Stimulated activated memory B cell treated with anti-CD40 and anti-IgM and Interleukin-4, amounts not matched to agents 10 μg/mL and 1 μg/mL and 100 μg/mL, for 72 hours (primary cell): ENCODE results near the gene KL.
A peak's percentile ranks its signal among the peaks of the same experiment; 100 is the strongest.

ENCODE experiments used
- ATAC-seq: fragments of 150-1000 bp; cut with Tn5 transposase; 2 replicates; pipeline ENCODE4 v1.10.0; 2021
- H3K27ac Mint-ChIP-seq: one replicate; pipeline ENCODE4 v1.8.0; 2022; ENCODE audit warnings: mild to moderate bottlenecking, mixed read lengths
- H3K27me3 Mint-ChIP-seq: one replicate; pipeline ENCODE4 v1.8.0; 2022; ENCODE audit warnings: mixed read lengths
- H3K36me3 Mint-ChIP-seq: one replicate; pipeline ENCODE4 v1.8.0; 2022; ENCODE audit warnings: mixed read lengths
- H3K4me1 Mint-ChIP-seq: one replicate; pipeline ENCODE4 v1.8.0; 2022; ENCODE audit warnings: mixed read lengths
- H3K4me3 Mint-ChIP-seq: one replicate; pipeline ENCODE4 v1.8.0; 2022; ENCODE audit warnings: mild to moderate bottlenecking, moderate library complexity, mixed read lengths
- H3K9me3 Mint-ChIP-seq: one replicate; pipeline ENCODE4 v1.8.0; 2022; ENCODE audit warnings: mixed read lengths

Gene KL

GRCh38 chr13:33100886-33101285 lies 84.7 kb downstream of the KL start:
- ATAC-seq = no peak
- H3K4me3 Mint-ChIP-seq = no peak overlapping the region
- peaks cover 6% of the 10 kb centered on the region for H3K9me3 Mint-ChIP-seq
- H3K27me3 Mint-ChIP-seq = peaks cover 6% of the 10 kb centered on the region
- no peak overlapping the region for H3K27ac Mint-ChIP-seq
- no peaks in the 10 kb centered on the region for H3K36me3 Mint-ChIP-seq
- peaks cover 8% of the 10 kb centered on the region for H3K4me1 Mint-ChIP-seq

GRCh38 chr13:33101835-33102234 lies 85.6 kb downstream of the KL start:
- H3K27ac Mint-ChIP-seq = no peak overlapping the region
- H3K36me3 Mint-ChIP-seq = no peaks in the 10 kb centered on the region
- H3K27me3 Mint-ChIP-seq = peaks cover 15% of the 10 kb centered on the region

GRCh38 chr13:33103457-33103856 lies 87.2 kb downstream of the KL start:
- peaks cover 6% of the 10 kb centered on the region for H3K9me3 Mint-ChIP-seq
- no peaks in the 10 kb centered on the region for H3K36me3 Mint-ChIP-seq
- H3K27me3 Mint-ChIP-seq = peaks cover 29% of the 10 kb centered on the region
- no peak overlapping the region for H3K4me3 Mint-ChIP-seq
- ATAC-seq = no peak
- peaks cover 24% of the 10 kb centered on the region for H3K4me1 Mint-ChIP-seq
- H3K27ac Mint-ChIP-seq = no peak overlapping the region

More at GRCh38 chr13:33101835-33102234, 85.6 kb downstream of the KL start:
- Mint-ChIP-seq H3K4me1 (peaks cover 17% of the 10 kb centered on the region), H3K4me3 (no peak overlapping the region), H3K9me3 (peaks cover 6% of the 10 kb centered on the region)
- no peak for ATAC-seq

GRCh38 chr13:33105387-33106005 lies 89.3 kb downstream of the KL start:
- H3K4me3 Mint-ChIP-seq = no peak overlapping the region
- H3K36me3 Mint-ChIP-seq = no peaks in the 10 kb centered on the region
- ATAC-seq = peak; percentile 58
- no peak overlapping the region for H3K27ac Mint-ChIP-seq
- H3K9me3 Mint-ChIP-seq = no peaks in the 10 kb centered on the region
- H3K27me3 Mint-ChIP-seq = peaks cover 33% of the 10 kb centered on the region
- peaks cover 39% of the 10 kb centered on the region for H3K4me1 Mint-ChIP-seq

GRCh38 chr13:33106656-33107360 lies 90.6 kb downstream of the KL start:
- Mint-ChIP-seq H3K4me3 (no peak overlapping the region), H3K36me3 (no peaks in the 10 kb centered on the region), H3K4me1 (peaks cover 50% of the 10 kb centered on the region), H3K27ac (no peak overlapping the region), H3K27me3 (peaks cover 33% of the 10 kb centered on the region), H3K9me3 (no peaks in the 10 kb centered on the region)
- ATAC-seq = peak; percentile 48

GRCh38 chr13:33107361-33107760 lies 91.1 kb downstream of the KL start:
- H3K4me3 Mint-ChIP-seq = no peak overlapping the region
- peaks cover 50% of the 10 kb centered on the region for H3K4me1 Mint-ChIP-seq
- ATAC-seq = no peak
- H3K27me3 Mint-ChIP-seq = peaks cover 36% of the 10 kb centered on the region
- H3K9me3 Mint-ChIP-seq = no peaks in the 10 kb centered on the region
- H3K36me3 Mint-ChIP-seq = no peaks in the 10 kb centered on the region
- no peak overlapping the region for H3K27ac Mint-ChIP-seq

- Mint-ChIP-seq H3K9me3 (no peaks in the 10 kb centered on the region), H3K4me1 (peaks cover 50% of the 10 kb centered on the region), H3K27me3 (peaks cover 47% of the 10 kb centered on the region), H3K36me3 (no peaks in the 10 kb centered on the region), H3K27ac (no peak overlapping the region), H3K4me3 (no peak overlapping the region)
- no peak for ATAC-seq
Observed at GRCh38 chr13:33108620-33109019, 92.4 kb downstream of the KL start.

GRCh38 chr13:33109271-33109697 lies 93.1 kb downstream of the KL start:
- peaks cover 53% of the 10 kb centered on the region for H3K27me3 Mint-ChIP-seq

GRCh38 chr13:33109801-33110200 lies 93.6 kb downstream of the KL start:
- Mint-ChIP-seq H3K4me3 (peak overlapping the region; percentile 6), H3K4me1 (peaks cover 50% of the 10 kb centered on the region), H3K27ac (no peak overlapping the region), H3K27me3 (peaks cover 58% of the 10 kb centered on the region), H3K36me3 (no peaks in the 10 kb centered on the region), H3K9me3 (no peaks in the 10 kb centered on the region)
- ATAC-seq = no peak

More at GRCh38 chr13:33109271-33109697, 93.1 kb downstream of the KL start:
- no peaks in the 10 kb centered on the region for H3K36me3 Mint-ChIP-seq
- H3K4me3 Mint-ChIP-seq = peak overlapping the region; percentile 6
- H3K27ac Mint-ChIP-seq = no peak overlapping the region
- peaks cover 50% of the 10 kb centered on the region for H3K4me1 Mint-ChIP-seq
- no peaks in the 10 kb centered on the region for H3K9me3 Mint-ChIP-seq
- no peak for ATAC-seq

GRCh38 chr13:33110386-33110712 lies 94.1 kb downstream of the KL start:
- Mint-ChIP-seq H3K27ac (peak overlapping the region; percentile 73), H3K27me3 (peaks cover 63% of the 10 kb centered on the region), H3K4me3 (peak overlapping the region; percentile 54), H3K36me3 (no peaks in the 10 kb centered on the region), H3K9me3 (no peaks in the 10 kb centered on the region), H3K4me1 (peaks cover 47% of the 10 kb centered on the region)
- no peak for ATAC-seq

- Mint-ChIP-seq H3K9me3 (no peaks in the 10 kb centered on the region), H3K27ac (peak overlapping the region; percentile 73), H3K4me3 (peak overlapping the region; percentile 54), H3K27me3 (peaks cover 63% of the 10 kb centered on the region), H3K36me3 (no peaks in the 10 kb centered on the region), H3K4me1 (peaks cover 42% of the 10 kb centered on the region)
- peak; percentile 79 for ATAC-seq
Observed at GRCh38 chr13:33110713-33111413, 94.6 kb downstream of the KL start.

GRCh38 chr13:33111414-33112110 lies 95.3 kb downstream of the KL start:
- peaks cover 35% of the 10 kb centered on the region for H3K4me1 Mint-ChIP-seq
- no peaks in the 10 kb centered on the region for H3K36me3 Mint-ChIP-seq
- H3K4me3 Mint-ChIP-seq = peak overlapping the region; percentile 54
- ATAC-seq = peak; percentile 34
- H3K27ac Mint-ChIP-seq = no peak overlapping the region
- peaks cover 63% of the 10 kb centered on the region for H3K27me3 Mint-ChIP-seq
- no peaks in the 10 kb centered on the region for H3K9me3 Mint-ChIP-seq

GRCh38 chr13:33112766-33113165 lies 96.5 kb downstream of the KL start:
- Mint-ChIP-seq H3K27me3 (peaks cover 54% of the 10 kb centered on the region), H3K4me1 (peaks cover 26% of the 10 kb centered on the region), H3K9me3 (no peaks in the 10 kb centered on the region), H3K27ac (no peak overlapping the region), H3K4me3 (no peak overlapping the region), H3K36me3 (no peaks in the 10 kb centered on the region)
- ATAC-seq = no peak

- H3K4me1 Mint-ChIP-seq = peaks cover 24% of the 10 kb centered on the region
- no peak overlapping the region for H3K27ac Mint-ChIP-seq
- no peak overlapping the region for H3K4me3 Mint-ChIP-seq
- no peaks in the 10 kb centered on the region for H3K9me3 Mint-ChIP-seq
- peaks cover 44% of the 10 kb centered on the region for H3K27me3 Mint-ChIP-seq
- no peak for ATAC-seq
- no peaks in the 10 kb centered on the region for H3K36me3 Mint-ChIP-seq
Observed at GRCh38 chr13:33114146-33114545, 97.9 kb downstream of the KL start.

GRCh38 chr13:33115274-33115673 lies 99.1 kb downstream of the KL start:
- Mint-ChIP-seq H3K36me3 (no peaks in the 10 kb centered on the region), H3K4me3 (no peak overlapping the region), H3K27me3 (peaks cover 44% of the 10 kb centered on the region), H3K27ac (no peak overlapping the region), H3K9me3 (no peaks in the 10 kb centered on the region), H3K4me1 (peaks cover 13% of the 10 kb centered on the region)
- ATAC-seq = no peak
